ENCODE measurements around the gene DNAAF2.

The DNAAF2 gene

GRCh38 chr14:49640540-49641417 lies 5.7 kb upstream of the DNAAF2 start:
- Histone ChIP-seq H3K9me3 (ENCODE audit: control insufficient read depth, low read depth, low read length) (no peaks in the 10 kb centered on the region), H3K9ac (ENCODE audit: low read length) (no peak overlapping the region), H3K27me3 (ENCODE audit: control insufficient read depth, insufficient read depth, low read length) (no peaks in the 10 kb centered on the region), H3K4me1 (ENCODE audit: control insufficient read depth, low read depth, low read length) (no peaks in the 10 kb centered on the region), H3K27ac (ENCODE audit: low read length) (no peak overlapping the region), H3K4me3 (ENCODE audit: low read length) (no peak overlapping the region), H3K36me3 (ENCODE audit: control insufficient read depth, low read depth, low read length) (peaks cover 16% of the 10 kb centered on the region)

- Histone ChIP-seq H3K4me3 (ENCODE audit: low read length) (no peak overlapping the region), H3K9ac (ENCODE audit: low read length) (no peak overlapping the region), H3K27ac (ENCODE audit: low read length) (no peak overlapping the region), H3K36me3 (ENCODE audit: control insufficient read depth, low read depth, low read length) (peaks cover 16% of the 10 kb centered on the region), H3K4me1 (ENCODE audit: control insufficient read depth, low read depth, low read length) (no peaks in the 10 kb centered on the region), H3K27me3 (ENCODE audit: control insufficient read depth, insufficient read depth, low read length) (no peaks in the 10 kb centered on the region), H3K9me3 (ENCODE audit: control insufficient read depth, low read depth, low read length) (no peaks in the 10 kb centered on the region)
Observed at GRCh38 chr14:49637534-49638078, 2.6 kb upstream of the DNAAF2 start.

GRCh38 chr14:49636866-49637265 lies 1.8 kb upstream of the DNAAF2 start:
- no peak overlapping the region for H3K27ac ChIP-seq (ENCODE audit: low read length)
- H3K36me3 ChIP-seq (ENCODE audit: control insufficient read depth, low read depth, low read length): peaks cover 16% of the 10 kb centered on the region
- H3K9me3 ChIP-seq (ENCODE audit: control insufficient read depth, low read depth, low read length): no peaks in the 10 kb centered on the region
- no peak overlapping the region for H3K9ac ChIP-seq (ENCODE audit: low read length)
- no peak overlapping the region for H3K4me3 ChIP-seq (ENCODE audit: low read length)
- no peaks in the 10 kb centered on the region for H3K4me1 ChIP-seq (ENCODE audit: control insufficient read depth, low read depth, low read length)
- no peaks in the 10 kb centered on the region for H3K27me3 ChIP-seq (ENCODE audit: control insufficient read depth, insufficient read depth, low read length)

DNA sequence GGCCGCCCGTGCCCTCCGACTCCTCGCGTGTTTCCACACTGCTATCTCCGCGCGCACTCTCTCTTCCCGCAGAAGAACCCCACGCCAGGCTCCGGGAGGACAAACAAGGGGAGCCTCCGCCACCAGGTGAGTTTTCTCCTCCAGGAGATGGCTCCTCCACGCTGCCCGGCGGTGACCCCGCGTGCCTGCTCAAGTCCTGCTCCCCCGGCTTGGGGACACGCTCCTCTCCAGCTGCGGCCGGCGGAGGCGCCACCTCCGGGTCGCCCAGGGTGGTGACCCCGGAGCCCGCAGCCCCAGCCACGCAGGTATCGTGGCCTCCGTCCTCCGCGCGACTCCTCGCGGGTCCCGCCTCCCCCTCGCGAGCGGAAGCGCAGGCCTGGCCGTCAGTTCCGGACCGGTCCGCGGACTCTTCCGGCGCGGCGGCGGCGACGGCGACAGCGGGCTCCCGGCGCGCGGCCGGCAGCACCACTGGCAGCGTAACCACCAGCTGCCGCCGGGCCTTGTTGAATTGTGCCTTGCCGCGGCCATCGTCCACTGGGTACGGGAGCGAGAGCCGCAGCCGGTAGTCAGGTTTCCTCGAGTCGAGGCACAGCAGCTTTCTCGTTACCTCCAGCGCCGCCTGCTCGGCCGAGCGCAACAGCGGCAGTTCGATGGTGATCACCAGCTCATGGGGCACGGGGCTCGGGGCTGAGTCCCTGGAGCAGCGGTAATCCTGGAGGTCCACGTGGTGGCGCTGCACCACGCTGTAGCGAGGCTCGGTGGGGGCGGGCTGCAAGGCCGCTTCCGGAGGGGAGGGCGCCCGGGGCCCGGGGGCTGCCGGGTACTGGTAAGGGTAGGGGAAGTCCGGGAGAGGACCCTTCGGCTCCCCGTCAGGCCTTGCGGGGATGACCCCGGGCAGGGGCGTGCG lies 1.2 kb downstream of the DNAAF2 start:
- peak overlapping the region; percentile 99 for H3K27ac ChIP-seq (ENCODE audit: low read length)
- peak overlapping the region; percentile 100 for H3K4me3 ChIP-seq (ENCODE audit: low read length)
- no peaks in the 10 kb centered on the region for H3K27me3 ChIP-seq (ENCODE audit: control insufficient read depth, insufficient read depth, low read length)
- H3K9ac ChIP-seq (ENCODE audit: low read length): peak overlapping the region; percentile 98
- H3K4me1 ChIP-seq (ENCODE audit: control insufficient read depth, low read depth, low read length): no peaks in the 10 kb centered on the region
- no peaks in the 10 kb centered on the region for H3K9me3 ChIP-seq (ENCODE audit: control insufficient read depth, low read depth, low read length)
- H3K36me3 ChIP-seq (ENCODE audit: control insufficient read depth, low read depth, low read length): peaks cover 12% of the 10 kb centered on the region

- Histone ChIP-seq H3K9ac (ENCODE audit: low read length) (no peak overlapping the region), H3K9me3 (ENCODE audit: control insufficient read depth, low read depth, low read length) (no peaks in the 10 kb centered on the region), H3K4me1 (ENCODE audit: control insufficient read depth, low read depth, low read length) (peaks cover 11% of the 10 kb centered on the region), H3K27me3 (ENCODE audit: control insufficient read depth, insufficient read depth, low read length) (no peaks in the 10 kb centered on the region), H3K4me3 (ENCODE audit: low read length) (no peak overlapping the region), H3K27ac (ENCODE audit: low read length) (no peak overlapping the region), H3K36me3 (ENCODE audit: control insufficient read depth, low read depth, low read length) (peaks cover 16% of the 10 kb centered on the region)
Observed at GRCh38 chr14:49623941-49624839, 10.9 kb downstream of the DNAAF2 start.

DNA sequence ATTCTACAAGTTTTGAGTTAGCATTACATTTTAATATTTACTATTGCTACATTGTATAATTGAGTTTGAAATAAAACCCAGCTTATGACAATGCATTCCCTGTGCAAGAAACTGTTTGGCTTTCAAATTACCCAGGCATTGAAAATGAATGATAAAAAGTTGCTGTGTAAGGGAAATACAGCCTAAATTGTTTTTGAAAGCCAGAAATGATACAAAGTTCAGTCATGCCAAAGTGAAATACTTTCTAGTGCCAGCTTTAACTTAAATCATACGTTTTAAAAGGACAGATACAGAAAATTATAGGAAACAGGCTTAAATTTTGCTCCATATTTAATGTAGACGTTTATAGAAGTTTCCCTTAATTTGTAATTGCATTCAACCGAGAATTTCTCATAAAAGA lies 11.7 kb downstream of the DNAAF2 start:
- Histone ChIP-seq H3K9me3 (ENCODE audit: control insufficient read depth, low read depth, low read length) (no peaks in the 10 kb centered on the region), H3K27me3 (ENCODE audit: control insufficient read depth, insufficient read depth, low read length) (no peaks in the 10 kb centered on the region), H3K36me3 (ENCODE audit: control insufficient read depth, low read depth, low read length) (peaks cover 23% of the 10 kb centered on the region), H3K9ac (ENCODE audit: low read length) (no peak overlapping the region), H3K4me1 (ENCODE audit: control insufficient read depth, low read depth, low read length) (peaks cover 11% of the 10 kb centered on the region), H3K4me3 (ENCODE audit: low read length) (peak overlapping the region; percentile 91), H3K27ac (ENCODE audit: low read length) (no peak overlapping the region)

GRCh38 chr14:49622022-49622607 lies 12.9 kb downstream of the DNAAF2 start:
- H3K27me3 ChIP-seq (ENCODE audit: control insufficient read depth, insufficient read depth, low read length): no peaks in the 10 kb centered on the region
- no peak overlapping the region for H3K27ac ChIP-seq (ENCODE audit: low read length)
- H3K9me3 ChIP-seq (ENCODE audit: control insufficient read depth, low read depth, low read length): no peaks in the 10 kb centered on the region
- H3K4me3 ChIP-seq (ENCODE audit: low read length): peak overlapping the region; percentile 91
- peaks cover 30% of the 10 kb centered on the region for H3K36me3 ChIP-seq (ENCODE audit: control insufficient read depth, low read depth, low read length)
- peaks cover 11% of the 10 kb centered on the region for H3K4me1 ChIP-seq (ENCODE audit: control insufficient read depth, low read depth, low read length)
- no peak overlapping the region for H3K9ac ChIP-seq (ENCODE audit: low read length)

DNA sequence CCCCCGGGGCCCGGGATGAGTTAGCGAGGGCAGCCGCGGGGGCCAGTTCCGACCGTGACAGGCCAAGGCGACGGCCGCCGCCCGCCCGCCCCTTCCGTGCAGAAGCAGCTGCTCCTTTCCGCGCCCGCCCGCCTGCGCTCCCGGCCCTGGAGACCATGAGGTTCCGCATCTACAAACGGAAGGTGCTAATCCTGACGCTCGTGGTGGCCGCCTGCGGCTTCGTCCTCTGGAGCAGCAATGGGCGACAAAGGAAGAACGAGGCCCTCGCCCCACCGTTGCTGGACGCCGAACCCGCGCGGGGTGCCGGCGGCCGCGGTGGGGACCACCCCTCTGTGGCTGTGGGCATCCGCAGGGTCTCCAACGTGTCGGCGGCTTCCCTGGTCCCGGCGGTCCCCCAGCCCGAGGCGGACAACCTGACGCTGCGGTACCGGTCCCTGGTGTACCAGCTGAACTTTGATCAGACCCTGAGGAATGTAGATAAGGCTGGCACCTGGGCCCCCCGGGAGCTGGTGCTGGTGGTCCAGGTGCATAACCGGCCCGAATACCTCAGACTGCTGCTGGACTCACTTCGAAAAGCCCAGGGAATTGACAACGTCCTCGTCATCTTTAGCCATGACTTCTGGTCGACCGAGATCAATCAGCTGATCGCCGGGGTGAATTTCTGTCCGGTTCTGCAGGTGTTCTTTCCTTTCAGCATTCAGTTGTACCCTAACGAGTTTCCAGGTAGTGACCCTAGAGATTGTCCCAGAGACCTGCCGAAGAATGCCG lies 13.7 kb downstream of the DNAAF2 start:
- peaks cover 11% of the 10 kb centered on the region for H3K4me1 ChIP-seq (ENCODE audit: control insufficient read depth, low read depth, low read length)
- H3K4me3 ChIP-seq (ENCODE audit: low read length): peak overlapping the region; percentile 91
- H3K27ac ChIP-seq (ENCODE audit: low read length): no peak overlapping the region
- H3K27me3 ChIP-seq (ENCODE audit: control insufficient read depth, insufficient read depth, low read length): no peaks in the 10 kb centered on the region
- H3K9ac ChIP-seq (ENCODE audit: low read length): peak overlapping the region; percentile 87
- H3K36me3 ChIP-seq (ENCODE audit: control insufficient read depth, low read depth, low read length): peaks cover 28% of the 10 kb centered on the region
- no peaks in the 10 kb centered on the region for H3K9me3 ChIP-seq (ENCODE audit: control insufficient read depth, low read depth, low read length)

- peaks cover 24% of the 10 kb centered on the region for H3K36me3 ChIP-seq (ENCODE audit: control insufficient read depth, low read depth, low read length)
- peaks cover 11% of the 10 kb centered on the region for H3K4me1 ChIP-seq (ENCODE audit: control insufficient read depth, low read depth, low read length)
- peak within 1 kb of the TSS; percentile 68 for H3K27ac ChIP-seq (ENCODE audit: low read length)
Observed at GRCh38 chr14:49620182-49621113, 14.6 kb downstream of the DNAAF2 start, which contains the start of the genes MGAT2 and RPL36AL. Gene MGAT2, plus strand, starts transcription at chr14:49620799. Its CDS starts 470 bp downstream, at chr14:49621269. Gene RPL36AL, minus strand, starts transcription at chr14:49620626. Its CDS starts 1,522 bp downstream, at chr14:49619104.

More at GRCh38 chr14:49620182-49621113, 14.6 kb downstream of the DNAAF2 start, which contains the start of the genes MGAT2 and RPL36AL:
- H3K9me3 ChIP-seq (ENCODE audit: control insufficient read depth, low read depth, low read length): no peaks in the 10 kb centered on the region
- no peaks in the 10 kb centered on the region for H3K27me3 ChIP-seq (ENCODE audit: control insufficient read depth, insufficient read depth, low read length)
- H3K4me3 ChIP-seq (ENCODE audit: low read length): peak within 1 kb of the TSS; percentile 91
- peak within 1 kb of the TSS; percentile 87 for H3K9ac ChIP-seq (ENCODE audit: low read length)
